Adrenal gland (tissue), 12 donors: ENCODE data around the gene TLK1. TPM values are rescaled to one million over a fixed set of nuclear protein-coding genes. Genes with fewer than 3 reads are reported as not detected.

Source experiments
- DNase-seq, 7 donors: peaks; one replicate each; pipeline ENCODE4 v3.0.0-alpha.2; 2019 to 2020
- H3K27ac ChIP-seq, 5 donors: fragments of 200-600 bp; sonication (generic) in 4 of 5; 1 replicate in 3 of 5; 2 replicates in 2 of 5; pipeline versions ENCODE4 v1.5.1 to v1.8.0; 2016 to 2020; ENCODE audit warnings: mild to moderate bottlenecking in 1 of 5
- H3K27me3 ChIP-seq: fragments of 200-600 bp; 2 replicates; pipeline ENCODE4 v1.8.0; 2021
- H3K36me3 ChIP-seq, 2 donors: fragments of 200-600 bp; replicated peaks in 1 of 2; 1 replicate in 1 of 2; 2 replicates in 1 of 2; pipeline versions ENCODE4 v1.5.1 to v1.8.0; 2018 to 2022
- H3K4me1 ChIP-seq, 2 donors: fragments of 200-600 bp; replicated peaks in 1 of 2; 1 replicate in 1 of 2; 2 replicates in 1 of 2; pipeline versions ENCODE4 v1.5.1 to v1.8.0; 2018 to 2021
- H3K4me3 ChIP-seq, 4 donors: fragments of 200-600 bp; sonication (generic) in 3 of 4; one replicate each; pipeline ENCODE4 v1.5.1; 2016 to 2018
- H3K9me3 ChIP-seq, 3 donors: fragments of 200-600 bp; sonication (generic) in 1 of 3; replicated peaks in 1 of 3; 1 replicate in 2 of 3; 2 replicates in 1 of 3; pipeline versions ENCODE4 v1.5.1 to v1.8.0; 2016 to 2021
- POLR2A ChIP-seq, 2 donors: fragments of 450-650 bp; IDR thresholded peaks; one replicate each; pipeline ENCODE4 v1.6.1; 2017; ENCODE audit warnings: antibody characterized with exemption in 2 of 2, mild to moderate bottlenecking in 2 of 2, moderate library complexity in 1 of 2
- WGBS, 4 donors: extraction: QIAGEN DNeasy Blood & Tissue Kit in 2 of 4; methylation state at CpG; one replicate each; pipeline versions ENCODE4 v1.1.5 to v1.1.7; 2013 to 2017; 5-methylcytosine and 5-hydroxymethylcytosine counted together
- intact Hi-C, 2 donors: fragments of 100-400 bp; cut with DNase I; formaldehyde crosslinking; loops; one replicate each; pipeline versions ENCODE4 v1.14.1 to v1.15.0; 2022 to 2023
- polyA plus RNA-seq, 3 donors: library from polyadenylated mRNA; stranded (reverse); fragments of 200-250 nt in 2 of 3; fragments of 350-450 nt in 1 of 3; fragmentation: Illumina TruSeq in 1 of 3; extraction: RNeasy Lipid Tissue Mini Kit (QIAGEN cat#74804) in 1 of 3; gene quantifications; one replicate each; pipeline ENCODE4 v1.2.3, GENCODE V29; 2013 to 2014
- total RNA-seq, 9 donors: library from RNA; depleted of rRNA in 4 of 9; stranded (reverse); fragments of >200 nt in 4 of 9; fragments of 120-200 nt in 1 of 9; fragmentation: NEBNext Ultra II Directional in 1 of 9; extraction: Animal tissue kit (Norgen Biotek cat#: 25700) in 1 of 9; gene quantifications; one replicate each; pipeline versions ENCODE4 v1.1.0 to v1.2.4, GENCODE V29; 2013 to 2023
- TF ChIP-seq, protein P1 (sequence below), 6 experiments: fragments of 450-650 bp in 4 of 6; fragments of 200-600 bp in 2 of 6; sonication (generic) in 1 of 6; IDR thresholded peaks; 1 replicate in 5 of 6; 2 replicates in 1 of 6; pipeline versions ENCODE4 v1.5.1 to v1.8.0; 2016 to 2021; ENCODE audit warnings: antibody characterized with exemption in 6 of 6, mild to moderate bottlenecking in 2 of 6, moderate library complexity in 1 of 6
- donor health status: healthy with polysubstance abuse.
- donor health status: Bipolar disorder and iron deficiency.
- donor health status: DM: yes; HTN: yes; CAD: no.
- donor health status: DM: no; HTN: no; CAD: no.
- donor health status: DM: no; HTN: no; CAD: no.
- donor health status: DM: yes; HTN: yes; CAD: no.

The TLK1 gene
- total and polyA plus RNA-seq, 12 donors: 16.5 to 84.0 (median 47.3) TPM

DNA sequence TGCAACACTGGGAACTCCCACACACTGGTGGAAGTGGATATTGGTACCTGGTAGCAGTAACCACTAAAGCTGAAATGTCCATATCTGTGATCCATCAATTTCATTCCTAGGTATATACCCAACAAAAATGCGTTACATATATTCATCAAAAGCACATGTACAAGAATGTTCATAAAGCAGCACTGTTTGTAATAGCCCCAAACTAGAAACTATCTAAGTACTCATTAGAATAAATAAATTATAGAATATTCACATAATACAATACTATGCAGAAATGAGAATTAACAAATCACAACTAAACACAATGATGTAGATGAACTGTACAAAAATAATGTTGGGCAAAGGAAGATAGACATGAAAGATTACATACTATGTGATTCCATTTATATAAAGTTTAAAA, 11.1 kb upstream of the TLK1 start:
- 89 to 92% (median 92%) methylated on average over 1 of the region's 1 CpG for WGBS, 4 donors
- TF ChIP-seq, protein P1, sequence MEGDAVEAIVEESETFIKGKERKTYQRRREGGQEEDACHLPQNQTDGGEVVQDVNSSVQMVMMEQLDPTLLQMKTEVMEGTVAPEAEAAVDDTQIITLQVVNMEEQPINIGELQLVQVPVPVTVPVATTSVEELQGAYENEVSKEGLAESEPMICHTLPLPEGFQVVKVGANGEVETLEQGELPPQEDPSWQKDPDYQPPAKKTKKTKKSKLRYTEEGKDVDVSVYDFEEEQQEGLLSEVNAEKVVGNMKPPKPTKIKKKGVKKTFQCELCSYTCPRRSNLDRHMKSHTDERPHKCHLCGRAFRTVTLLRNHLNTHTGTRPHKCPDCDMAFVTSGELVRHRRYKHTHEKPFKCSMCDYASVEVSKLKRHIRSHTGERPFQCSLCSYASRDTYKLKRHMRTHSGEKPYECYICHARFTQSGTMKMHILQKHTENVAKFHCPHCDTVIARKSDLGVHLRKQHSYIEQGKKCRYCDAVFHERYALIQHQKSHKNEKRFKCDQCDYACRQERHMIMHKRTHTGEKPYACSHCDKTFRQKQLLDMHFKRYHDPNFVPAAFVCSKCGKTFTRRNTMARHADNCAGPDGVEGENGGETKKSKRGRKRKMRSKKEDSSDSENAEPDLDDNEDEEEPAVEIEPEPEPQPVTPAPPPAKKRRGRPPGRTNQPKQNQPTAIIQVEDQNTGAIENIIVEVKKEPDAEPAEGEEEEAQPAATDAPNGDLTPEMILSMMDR (IDR thresholded peaks at IDR 0.05): no peak
- TF ChIP-seq POLR2A (IDR thresholded peaks at IDR 0.05): no peak
- DNase-seq: no peak

DNA sequence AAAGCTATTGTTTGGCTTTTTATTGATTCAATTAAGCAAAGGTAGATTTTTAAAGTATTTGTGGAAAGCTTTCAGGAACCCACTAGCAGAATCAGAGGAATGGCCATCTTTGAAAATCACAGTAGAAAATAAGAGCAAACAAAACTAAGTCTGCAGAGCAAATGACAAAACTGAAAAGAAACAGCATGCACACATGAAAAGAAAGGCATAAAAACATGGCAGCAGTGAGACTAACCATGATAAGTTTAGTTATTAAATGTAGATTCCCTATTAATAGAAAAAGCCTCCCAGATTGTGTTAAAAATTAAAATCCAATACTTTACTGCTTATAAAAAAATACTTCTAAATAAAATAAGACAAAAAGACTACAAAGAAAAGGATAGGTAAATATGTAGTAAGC, 9.1 kb upstream of the TLK1 start:
- Histone ChIP-seq H3K4me1 (no peaks in the 10 kb centered on the region), H3K27ac (no peak overlapping the region), H3K9me3 (no peaks in the 10 kb centered on the region), H3K4me3 (no peak overlapping the region), H3K27me3 (no peaks in the 10 kb centered on the region), H3K36me3 (no peaks in the 10 kb centered on the region)
- intact Hi-C loops: loop anchor here in 1 of 2 donors (10.0 kb wide), 2 partner anchors 195 to 245 kb away; no protein-coding TSS in a partner anchor
- DNase-seq: no peak
- TF ChIP-seq, protein P1 (IDR thresholded peaks at IDR 0.05): no peak
- no peak for TF ChIP-seq POLR2A (IDR thresholded peaks at IDR 0.05)

More for the DNA sequence above, 11.1 kb upstream of the TLK1 start:
- H3K4me1 ChIP-seq: no peaks in the 10 kb centered on the region
- H3K27me3 ChIP-seq: no peaks in the 10 kb centered on the region
- no peaks in the 10 kb centered on the region for H3K36me3 ChIP-seq
- intact Hi-C loops: loop anchor here in 1 of 2 donors (10.0 kb wide), 1 partner anchor 243 kb away; no protein-coding TSS in a partner anchor
- no peaks in the 10 kb centered on the region for H3K9me3 ChIP-seq
- H3K4me3 ChIP-seq: no peak overlapping the region
- H3K27ac ChIP-seq: no peak overlapping the region

- Histone ChIP-seq H3K27ac (no peak overlapping the region), H3K4me1 (no peaks in the 10 kb centered on the region), H3K9me3 (no peaks in the 10 kb centered on the region), H3K27me3 (no peaks in the 10 kb centered on the region), H3K36me3 (no peaks in the 10 kb centered on the region), H3K4me3 (no peak overlapping the region)
- intact Hi-C loops: loop anchor here in 1 of 2 donors (10.0 kb wide), 1 partner anchor 195 kb away; no protein-coding TSS in a partner anchor
- no peak for TF ChIP-seq POLR2A (IDR thresholded peaks at IDR 0.05)
- TF ChIP-seq, protein P1 (IDR thresholded peaks at IDR 0.05): no peak
- no peak for DNase-seq
- WGBS, 4 donors: 53 to 60% (median 58%) methylated on average over 2 of the region's 2 CpGs
These were observed 8.6 kb upstream of the TLK1 start for GRCh38 chr2:171169333-171169732.

DNA sequence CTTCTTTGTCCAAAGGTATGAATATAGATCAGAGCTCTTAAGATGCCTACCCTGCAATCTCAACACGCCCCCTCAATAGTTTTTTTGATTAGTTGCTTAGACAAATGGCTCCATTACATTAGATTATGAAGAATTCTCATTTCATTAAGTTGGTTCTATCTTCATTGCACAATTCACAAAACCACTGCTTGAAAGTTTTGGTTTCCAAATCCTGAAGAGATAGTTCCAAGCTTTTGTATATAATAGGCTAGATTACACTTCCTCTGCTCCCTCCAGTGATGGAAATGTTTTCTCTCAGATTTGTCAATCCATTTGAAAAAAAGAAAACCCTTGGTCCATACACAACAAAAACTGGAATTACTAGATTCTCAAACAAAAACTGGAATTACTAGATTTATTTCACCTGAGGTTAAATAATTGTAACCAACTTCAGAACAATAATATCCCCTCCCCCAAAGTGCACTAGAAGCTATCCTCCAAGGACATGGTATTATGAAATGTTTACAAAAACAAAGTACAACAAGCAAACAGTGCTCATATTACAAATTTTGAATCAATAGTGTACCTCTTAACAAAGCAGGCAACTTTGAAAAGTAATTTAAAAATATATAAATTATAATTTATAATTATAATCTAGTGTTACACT, 6.8 kb upstream of the TLK1 start:
- Histone ChIP-seq H3K4me3 (no peak overlapping the region), H3K9me3 (no peaks in the 10 kb centered on the region), H3K4me1 (no peaks in the 10 kb centered on the region), H3K27ac (no peak overlapping the region), H3K27me3 (no peaks in the 10 kb centered on the region), H3K36me3 (no peaks in the 10 kb centered on the region)
- no peak for DNase-seq
- no peak for TF ChIP-seq POLR2A (IDR thresholded peaks at IDR 0.05)
- TF ChIP-seq, protein P1 (IDR thresholded peaks at IDR 0.05): no peak
- 90 to 94% (median 93%) methylated on average over 1 of the region's 1 CpG for WGBS, 4 donors
- intact Hi-C loops: loop anchor here in 1 of 2 donors (10.0 kb wide), 1 partner anchor 193 kb away; no protein-coding TSS in a partner anchor
